Stimulated activated CD8-positive, alpha-beta memory T cell treated with anti-CD3 and anti-CD28 coated beads, Interleukin-15, amount 100 ng/mL, for 4 hours (primary cell): ENCODE results near the gene OR52E6.

ENCODE experiments used
- DNase-seq, 2 donors: peaks; one replicate each; pipeline ENCODE4 v3.0.0-alpha.2; 2020; ENCODE audit warnings: low read depth in 2 of 2

Gene OR52E6

DNA sequence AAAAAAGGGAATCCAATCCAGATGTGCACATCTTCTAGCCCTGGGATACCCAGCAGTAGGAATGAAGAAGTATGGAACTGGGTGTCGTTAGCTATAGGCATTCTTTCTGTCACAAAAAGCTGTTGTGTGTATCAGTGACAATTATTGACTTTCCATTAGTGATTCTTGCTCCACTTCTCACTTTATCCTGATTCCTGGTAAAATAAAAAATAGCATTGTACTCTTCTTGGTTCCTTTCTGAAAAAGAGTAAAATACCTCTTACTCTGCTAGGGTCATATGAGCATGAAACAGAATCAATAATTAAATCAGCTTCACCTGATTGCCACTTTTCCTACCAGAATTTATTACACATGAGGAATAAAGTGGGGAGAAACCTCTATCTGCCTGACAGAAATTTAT lies at the start of gene OR52E6:
TSS of gene OR52E6 (minus strand) at position 101 of the 400 bp plus-strand sequence. CDS start at position 101, 0 bp downstream.
- DNase-seq, result no peak

DNA sequence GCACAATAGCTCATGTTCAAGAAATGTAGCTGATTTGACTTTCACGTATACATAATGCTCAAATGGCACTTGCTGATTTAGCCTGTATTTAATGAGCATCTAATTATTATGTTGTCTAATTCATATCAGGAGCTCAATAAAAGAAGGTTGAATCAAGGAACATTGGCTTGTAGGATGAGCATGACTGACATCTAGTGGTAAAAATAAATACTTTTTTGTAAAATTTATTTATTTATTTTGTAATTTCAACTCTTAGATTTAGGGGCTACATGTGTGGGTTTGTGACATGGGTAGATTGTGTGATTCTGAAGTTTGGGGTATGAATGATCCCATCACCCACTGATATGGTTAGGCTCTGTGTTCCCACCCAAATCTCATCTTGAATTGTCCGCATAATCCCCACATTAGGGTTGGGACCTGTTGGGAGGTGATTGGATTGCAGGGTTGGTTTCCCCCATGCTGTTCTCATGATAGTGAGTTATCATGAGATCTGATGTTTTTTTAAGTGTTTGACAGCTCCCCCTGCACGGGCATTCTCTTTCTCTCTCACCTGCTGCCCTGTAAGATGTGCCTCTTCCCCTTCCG lies 49.6 kb upstream of the OR52E6 start:
- DNase-seq, result no peak

DNA sequence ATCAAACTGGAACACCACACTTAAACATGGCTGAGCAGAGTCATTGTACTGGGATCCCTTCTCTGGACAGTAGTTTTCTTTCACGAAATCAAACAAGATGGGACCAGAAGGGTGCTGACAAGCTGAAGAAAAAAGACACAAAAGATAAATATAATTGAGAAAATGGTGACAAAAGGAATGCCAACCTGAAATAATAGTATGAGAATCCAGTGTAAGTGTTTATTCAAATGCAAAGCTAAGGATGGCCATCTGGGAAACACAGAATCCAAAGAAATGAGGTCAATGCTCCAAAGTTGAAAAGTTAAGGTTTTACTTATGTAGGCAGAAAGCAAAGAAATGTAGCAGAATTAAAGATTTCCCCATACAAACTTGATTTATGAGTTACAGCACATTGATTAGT lies 46.0 kb upstream of the OR52E6 start:
- DNase-seq, result no peak

DNA sequence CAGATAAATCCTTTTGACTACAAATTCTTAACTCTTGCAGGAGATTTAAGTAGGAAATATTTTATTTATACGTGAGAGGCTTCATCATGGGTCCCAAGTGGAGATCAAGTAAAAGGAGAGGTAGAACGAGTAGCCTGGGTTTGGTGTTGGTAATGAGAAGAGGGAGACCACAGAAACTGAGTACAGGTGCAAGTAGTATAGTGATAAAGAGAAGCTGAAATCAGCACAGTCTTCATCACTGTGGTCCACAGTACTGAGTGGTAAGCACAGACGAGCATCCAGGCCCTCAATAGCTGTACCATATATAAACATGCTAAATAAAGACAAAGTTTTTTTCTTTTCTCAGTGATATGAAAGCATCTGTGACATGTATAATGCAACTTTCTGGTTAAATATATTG lies 45.5 kb upstream of the OR52E6 start:
- no peak for DNase-seq

DNA sequence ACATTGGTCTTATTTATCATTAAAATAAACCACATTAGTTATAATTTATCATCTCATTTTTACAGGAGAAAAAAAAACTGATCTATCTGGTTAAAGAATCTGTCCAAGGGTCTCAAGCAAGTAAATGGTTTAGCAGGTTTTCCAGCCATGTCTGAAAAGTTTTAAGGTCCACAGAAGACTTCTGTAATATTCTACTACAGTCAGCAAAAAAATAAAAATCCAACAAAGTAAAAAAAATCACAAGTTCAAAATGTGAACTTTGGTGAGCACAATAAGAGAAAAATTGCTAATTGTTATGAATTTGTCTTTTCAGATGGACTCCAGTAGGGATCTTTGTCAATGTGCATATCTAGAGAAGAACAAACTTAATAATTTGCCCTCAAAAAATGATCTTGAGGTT lies 40.1 kb upstream of the OR52E6 start:
- DNase-seq, result no peak

DNA sequence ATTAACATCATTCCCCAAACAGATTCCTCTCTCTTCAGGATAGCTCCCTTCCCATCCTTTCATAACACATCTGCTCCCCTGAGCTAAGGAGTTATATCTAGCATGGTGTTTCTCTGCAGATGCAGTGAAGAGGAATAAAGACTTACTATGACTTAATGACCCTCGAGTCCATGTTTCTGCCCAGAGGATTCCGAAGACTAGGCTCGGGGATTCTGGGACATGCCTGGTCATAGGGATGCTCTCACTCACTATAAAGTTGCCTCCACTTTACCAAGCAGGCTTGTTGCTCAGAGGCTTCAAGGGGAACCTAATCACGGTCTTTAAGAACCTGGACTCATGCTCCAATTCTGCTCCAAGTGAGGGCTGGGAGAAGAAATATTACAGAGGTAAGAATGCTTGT lies 38.6 kb upstream of the OR52E6 start, which contains the start of gene OR52E4:
TSS of gene OR52E4 (plus strand) at position 301 of the 400 bp plus-strand sequence. CDS start 3,664 bp downstream, outside the sequence.
- no peak for DNase-seq

DNA sequence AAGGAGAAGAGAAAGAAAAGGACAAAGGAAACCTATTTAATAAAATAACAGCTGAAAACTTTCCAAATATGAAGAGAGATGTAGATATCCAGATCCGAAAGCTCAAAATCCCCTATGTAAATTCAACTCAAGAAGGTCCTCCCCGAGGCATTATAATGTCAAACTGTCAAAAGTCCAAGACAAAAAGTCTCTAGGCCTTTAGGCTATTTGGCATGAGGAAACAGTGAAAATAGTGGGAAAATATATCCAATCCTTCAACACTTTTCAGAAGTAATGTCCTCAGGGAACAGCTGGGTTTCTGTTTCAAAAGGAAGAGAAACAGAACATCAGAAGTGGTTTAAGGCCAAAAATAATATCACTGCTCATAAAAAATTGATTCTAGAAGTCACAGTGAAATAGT lies 36.9 kb upstream of the OR52E6 start:
- DNase-seq, result no peak

DNA sequence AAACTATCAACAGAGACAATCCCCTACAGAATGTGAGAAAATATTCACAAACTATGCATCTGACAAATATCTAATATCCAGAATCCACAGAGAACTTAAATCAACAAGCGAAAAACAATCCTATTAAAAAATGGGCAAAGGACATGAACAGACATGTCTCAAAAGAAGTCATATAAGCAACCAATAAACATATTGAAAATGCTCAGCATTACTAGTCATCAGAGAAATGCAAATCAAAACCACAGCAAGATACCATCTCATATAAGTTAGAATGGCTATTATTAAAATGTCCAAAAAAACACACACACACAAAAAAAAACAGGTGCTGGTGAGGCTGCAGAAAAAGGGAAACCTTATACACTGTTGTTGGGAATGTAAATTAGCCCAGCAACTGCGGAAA lies 24.1 kb upstream of the OR52E6 start:
- DNase-seq, result no peak

DNA sequence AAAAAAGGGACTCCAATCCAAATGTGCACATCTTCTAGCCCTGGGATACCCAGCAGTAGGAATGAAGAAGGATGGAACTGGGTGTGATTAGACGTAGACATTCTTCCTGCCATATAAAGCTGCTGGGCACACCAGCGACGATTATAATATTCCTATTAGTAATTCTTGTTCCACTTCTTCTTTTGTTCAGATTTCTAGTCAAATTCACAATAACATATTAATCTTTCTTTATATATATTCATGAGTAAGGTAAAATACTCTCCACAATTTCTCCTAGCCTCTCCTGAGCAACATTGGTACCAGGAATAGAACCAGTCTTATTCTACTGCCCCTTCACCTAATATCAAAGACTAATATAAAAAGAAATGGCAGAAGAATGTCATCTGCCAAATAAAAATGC lies 15.9 kb upstream of the OR52E6 start, which contains the start of gene OR52E8:
TSS of gene OR52E8 (minus strand) at position 101 of the 400 bp plus-strand sequence. CDS start at position 101, 0 bp downstream.
- DNase-seq, result no peak

DNA sequence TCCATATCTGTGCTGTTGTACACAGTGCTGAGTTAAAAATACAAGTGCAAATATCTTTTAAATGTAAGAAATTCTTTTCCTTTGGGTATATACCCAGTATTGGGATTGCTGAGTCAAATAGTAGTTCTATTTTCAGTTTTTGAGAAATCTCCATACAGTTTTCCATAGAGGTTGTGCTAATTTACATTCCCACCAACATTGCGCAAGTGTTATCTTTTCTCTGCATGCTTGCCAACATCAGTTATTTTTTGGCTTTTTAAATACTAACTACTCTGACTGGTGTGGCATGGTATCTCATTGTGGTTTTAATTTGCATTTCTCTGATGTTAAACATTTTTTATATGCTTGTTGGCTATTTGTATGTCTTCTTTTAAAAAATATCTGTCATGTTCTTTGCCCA lies 9.3 kb upstream of the OR52E6 start:
- no peak for DNase-seq

DNA sequence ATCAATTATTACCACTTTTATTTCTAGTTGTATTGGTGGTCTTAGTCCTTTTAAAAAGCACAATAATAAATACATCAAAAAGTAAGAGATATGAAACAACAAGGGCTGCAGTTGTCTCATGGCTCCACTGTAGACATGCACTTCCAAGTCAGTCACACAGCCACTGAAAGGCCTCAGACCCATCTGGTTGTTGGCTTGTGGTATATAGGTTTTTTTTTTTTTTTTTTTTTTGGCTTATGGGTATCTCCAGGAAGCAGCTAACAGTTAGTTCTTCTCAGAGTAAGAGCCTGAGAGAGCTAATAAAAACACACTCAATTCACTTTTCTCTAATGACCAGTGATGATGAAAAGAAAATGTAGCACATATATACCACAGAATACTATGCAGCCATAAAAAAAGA lies 6.0 kb upstream of the OR52E6 start:
- no peak for DNase-seq

DNA sequence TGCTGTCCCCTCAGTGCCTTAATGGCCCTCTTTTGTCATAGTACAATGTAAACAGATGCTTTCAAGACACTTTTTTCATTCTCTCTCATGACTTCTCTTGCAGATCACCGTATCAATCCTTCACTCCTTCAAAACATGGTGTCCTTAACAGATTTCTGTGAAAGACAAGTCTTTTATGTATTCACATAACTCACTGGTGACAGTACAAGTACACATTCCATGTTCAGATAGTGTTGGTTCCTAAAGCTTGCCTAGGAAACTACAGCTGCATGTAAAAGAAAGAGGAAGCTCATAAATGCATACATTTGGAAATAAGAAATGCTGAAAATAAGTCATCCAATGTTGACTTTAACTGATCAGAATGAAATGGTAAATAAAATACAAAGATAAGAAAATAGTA lies 5.0 kb upstream of the OR52E6 start:
- no peak for DNase-seq

DNA sequence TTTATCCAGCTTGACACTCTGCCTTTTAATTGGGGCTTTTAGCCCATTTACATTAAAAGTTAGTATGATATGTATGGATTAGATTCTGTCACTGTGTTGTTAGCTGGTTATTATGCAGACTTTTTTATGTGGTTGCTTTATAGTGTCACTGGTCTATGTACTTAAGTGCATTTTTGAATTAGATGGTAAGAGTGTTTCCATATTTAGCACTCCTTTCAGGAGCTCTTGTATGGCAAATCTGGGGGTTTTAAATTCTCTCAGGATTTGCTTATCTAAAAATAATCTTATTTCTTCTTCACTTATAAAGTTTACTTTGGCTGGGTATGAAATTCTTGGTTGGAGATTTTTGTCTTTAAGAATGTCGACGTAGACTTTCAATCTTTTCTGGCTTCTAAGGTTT lies 4.0 kb downstream of the OR52E6 start:
- DNase-seq, result no peak

DNA sequence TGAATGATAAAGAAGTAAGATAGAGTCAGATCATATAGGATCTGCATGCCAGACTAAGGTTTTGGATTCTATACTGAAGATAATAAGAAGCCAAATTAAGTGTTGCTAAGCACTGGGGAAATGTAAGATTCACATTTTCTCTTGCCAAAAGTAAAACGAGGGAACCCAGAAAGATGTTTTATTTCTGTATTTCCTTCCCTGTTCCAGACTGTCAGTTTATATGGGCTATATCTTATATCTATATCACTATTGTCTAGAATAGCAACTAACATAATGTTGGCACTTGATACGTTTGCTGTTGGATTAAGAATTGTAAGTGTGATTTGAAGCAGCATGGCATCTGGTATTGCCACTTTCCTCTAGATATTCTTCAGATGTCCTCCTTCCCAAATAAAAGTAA lies 8.3 kb downstream of the OR52E6 start:
- no peak for DNase-seq

DNA sequence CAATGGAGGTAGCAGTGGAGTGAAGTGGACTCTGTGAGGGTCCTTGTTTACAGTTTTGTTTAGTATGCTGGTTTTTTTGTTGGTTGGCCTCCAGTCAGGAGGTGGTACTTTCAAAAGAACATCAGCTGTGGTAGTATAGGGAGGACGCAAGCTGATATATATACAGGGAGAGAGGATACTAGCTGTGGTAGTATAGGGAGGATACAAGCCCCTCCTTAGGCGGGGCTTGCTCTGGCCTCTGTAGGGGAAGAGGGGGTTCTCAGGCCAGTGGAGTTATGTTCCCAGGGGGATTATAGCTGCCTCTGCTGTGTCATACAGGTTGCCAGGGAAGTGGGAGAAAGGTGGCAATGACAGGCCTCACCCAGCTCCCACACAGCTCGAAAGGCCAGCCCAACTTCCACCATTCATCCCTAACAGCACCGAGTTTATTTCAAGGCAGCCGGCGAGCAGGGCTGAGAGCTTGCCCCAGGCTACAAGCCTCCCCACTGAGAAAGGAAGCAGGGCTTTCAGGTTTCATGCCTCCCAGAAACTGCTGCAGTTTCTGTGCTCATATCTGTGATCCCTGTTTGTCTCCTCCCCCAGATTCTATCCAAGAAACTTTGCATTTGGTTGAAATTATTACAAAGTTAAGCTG lies 10.4 kb downstream of the OR52E6 start:
- no peak for DNase-seq

DNA sequence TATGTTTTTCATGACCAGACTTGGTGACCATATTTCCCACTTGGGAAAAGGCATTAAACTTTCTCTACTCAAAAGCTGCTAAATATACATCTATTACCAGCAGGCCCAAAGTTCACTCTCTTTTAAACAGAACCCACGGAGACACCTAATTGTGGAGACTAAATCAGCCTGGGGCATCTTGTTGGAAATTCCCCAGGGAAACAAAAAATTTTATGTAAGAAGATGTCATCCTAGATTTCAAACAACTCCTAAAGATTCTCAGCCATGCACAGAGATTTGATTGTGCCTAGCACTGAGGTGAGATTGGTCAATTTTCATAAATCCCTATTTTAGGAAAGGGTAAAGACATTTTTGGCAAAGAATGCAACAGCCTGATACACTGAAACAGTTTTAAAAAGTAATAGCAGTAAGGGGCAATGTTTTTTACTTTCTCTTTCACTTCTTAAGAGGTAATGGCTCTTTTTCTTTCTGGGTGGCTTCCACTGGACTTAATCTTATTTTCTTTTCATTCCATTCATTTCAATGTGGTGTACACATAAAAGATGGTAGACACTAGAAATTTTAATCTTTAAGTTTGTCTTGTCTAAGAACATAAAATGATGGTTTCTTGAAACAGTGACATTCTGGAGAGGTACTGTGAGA lies 23.3 kb downstream of the OR52E6 start:
- DNase-seq, result no peak

DNA sequence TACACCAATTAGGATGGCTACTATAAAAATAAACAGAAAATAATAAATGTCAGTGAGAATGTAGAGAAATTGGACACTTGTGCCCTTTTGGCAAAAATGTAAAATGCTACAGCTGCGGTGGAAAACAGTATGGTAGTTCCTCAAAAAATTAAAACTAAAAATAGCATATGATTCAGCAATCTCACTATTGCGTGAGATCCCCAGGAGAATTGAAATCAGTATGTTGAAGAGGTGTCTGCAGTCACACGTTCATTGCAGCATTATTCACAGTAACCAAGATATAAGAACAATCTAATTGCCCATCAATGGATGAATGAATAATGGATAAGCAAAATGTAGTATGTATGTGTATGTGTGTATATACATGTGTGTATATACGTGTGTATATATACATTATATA lies 26.2 kb downstream of the OR52E6 start:
- DNase-seq, result no peak

DNA sequence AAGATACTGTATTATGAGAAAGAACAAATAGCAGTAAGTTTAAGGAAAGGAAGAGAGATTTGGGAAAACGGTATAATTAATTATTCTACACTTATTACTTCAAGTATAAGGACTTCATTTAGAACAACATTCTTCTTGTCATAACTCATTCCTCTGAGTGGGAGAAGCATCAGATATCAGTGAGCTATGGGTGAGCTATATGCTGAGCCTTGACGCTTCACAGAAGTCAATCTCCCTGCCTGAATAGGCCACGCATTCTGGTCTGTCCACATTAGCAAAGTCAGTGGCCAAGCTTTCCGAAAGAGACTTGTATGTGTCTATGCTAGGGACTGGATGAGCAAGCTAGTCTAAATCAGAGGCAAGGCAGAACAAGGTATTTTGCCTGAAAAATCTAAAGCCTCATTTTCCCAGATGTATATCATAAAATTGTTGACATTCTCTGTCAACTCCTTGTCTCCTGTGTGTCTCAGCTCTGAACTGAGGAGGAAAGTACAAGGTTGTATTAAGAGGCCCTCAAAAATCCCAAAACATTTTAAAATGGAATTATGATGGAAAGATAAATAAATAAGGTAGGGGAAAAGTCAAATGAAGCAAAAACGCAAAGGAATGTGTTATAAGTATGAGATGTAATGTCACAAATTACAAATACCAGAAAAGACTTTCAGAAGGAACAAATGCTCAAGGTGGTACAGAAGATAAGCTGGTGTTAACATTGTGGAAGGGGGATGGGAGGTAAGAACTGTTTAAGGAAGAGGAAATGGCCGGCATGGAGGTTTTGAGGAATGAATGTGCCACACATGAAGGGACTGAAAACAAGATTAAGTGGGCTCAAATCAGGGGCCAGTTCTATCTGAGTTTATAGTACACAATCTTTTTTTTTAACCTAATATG lies 31.5 kb downstream of the OR52E6 start:
- no peak for DNase-seq

DNA sequence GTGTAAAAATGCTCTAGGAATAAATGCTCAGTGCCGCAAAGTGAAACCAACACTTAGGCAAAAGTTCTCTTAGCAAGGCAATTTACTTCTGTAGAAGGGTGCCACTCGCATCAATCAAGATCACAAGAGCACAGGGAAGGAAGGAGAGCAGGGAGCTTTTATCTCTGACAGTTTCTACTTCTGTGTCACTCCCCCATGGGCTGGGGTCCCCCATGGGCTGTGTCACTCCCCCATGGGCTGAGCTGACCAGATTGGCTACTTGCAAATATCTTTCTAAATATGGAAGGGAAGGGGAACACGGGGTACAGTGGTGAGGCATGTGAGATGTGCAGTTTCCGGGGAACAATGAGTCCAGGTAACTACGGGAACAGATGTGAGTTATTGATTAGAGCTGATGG lies 32.6 kb downstream of the OR52E6 start:
- no peak for DNase-seq

DNA sequence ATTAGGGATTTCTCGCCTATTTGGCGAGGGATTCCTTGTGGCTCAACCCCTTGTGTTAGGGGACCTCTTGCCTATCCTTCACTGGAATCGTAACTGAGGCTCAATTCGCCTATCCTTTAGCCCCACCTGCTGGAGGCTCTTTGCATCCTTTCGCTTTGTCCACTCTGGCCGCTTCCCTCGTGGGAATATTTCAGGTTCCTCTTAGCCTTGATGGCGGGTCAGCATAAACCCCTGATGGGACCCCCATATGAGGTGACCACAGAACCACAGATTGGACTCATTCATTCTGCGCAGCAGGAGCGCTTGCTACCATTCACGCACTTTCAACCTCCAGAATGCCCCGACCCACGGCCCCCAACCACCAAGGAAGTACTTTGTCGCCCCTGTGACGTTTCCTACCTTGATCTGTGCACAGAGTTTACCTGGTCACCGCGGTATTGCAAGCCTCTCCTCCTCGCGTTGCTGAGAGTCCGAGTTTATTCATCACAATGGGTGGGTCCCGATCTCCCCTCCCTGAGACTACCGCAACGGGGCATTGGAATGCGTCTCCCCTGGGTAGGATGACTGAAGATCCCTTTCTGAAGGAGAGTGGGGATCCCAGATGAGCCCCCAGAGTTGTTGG lies 33.1 kb downstream of the OR52E6 start, which contains the start of gene OR52N2:
TSS of gene OR52N2 (plus strand) at position 425 of the 622 bp plus-strand sequence. CDS start 11,412 bp downstream, outside the sequence.
- DNase-seq, result peak; percentile 24 to 39

DNA sequence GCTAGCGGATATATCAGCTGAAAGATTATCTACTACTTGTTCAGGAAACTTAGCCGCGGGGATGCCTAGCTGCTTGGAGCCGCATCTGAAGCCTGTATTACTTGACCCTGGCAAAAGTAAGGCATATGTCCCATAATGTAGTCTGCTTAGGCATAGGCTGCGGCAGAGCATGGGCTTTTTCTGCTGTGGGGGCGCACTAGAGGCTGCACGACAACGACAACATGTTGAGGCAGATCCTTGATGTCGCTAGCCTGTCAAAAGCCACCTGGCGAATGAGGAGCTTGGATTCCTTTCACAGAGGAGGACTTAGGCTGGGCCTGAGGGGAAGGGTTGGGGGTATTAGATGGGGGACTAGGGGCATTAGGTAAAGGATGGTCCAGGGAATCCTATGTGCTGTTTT lies 34.1 kb downstream of the OR52E6 start:
- DNase-seq, result no peak

DNA sequence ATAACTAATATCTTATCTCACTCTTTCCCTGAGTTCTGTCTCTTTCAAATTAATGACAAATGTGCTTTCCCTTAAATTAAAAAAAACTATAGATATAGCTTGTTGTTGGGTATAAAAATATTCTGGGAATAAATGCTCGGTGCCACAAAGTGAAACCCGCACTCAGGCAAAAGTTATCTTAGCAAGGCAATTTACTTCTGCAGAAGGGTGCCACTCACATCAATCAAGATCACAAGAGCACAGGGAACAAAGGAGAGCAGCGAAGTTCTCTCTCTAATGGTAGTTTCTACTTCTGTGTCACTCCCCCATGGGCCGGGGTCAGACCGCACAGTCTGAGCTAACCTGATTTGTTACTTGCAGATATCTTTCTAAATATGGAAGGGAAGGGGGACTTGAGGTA lies 37.7 kb downstream of the OR52E6 start:
- DNase-seq, result no peak
